ENCODE data around the gene SLC12A7. TPM values are rescaled to one million over a fixed set of nuclear protein-coding genes. Genes with fewer than 3 reads are reported as not detected.
A peak's percentile ranks its signal among the peaks of the same experiment; 100 is the strongest.

The SLC12A7 gene
- total RNA-seq, 1 experiment from 2014 or later, result 207 TPM

- no peak overlapping the region for H3K4me3 ChIP-seq
- H3K27me3 ChIP-seq (ENCODE audit: insufficient read depth, low read depth), result peaks cover 45% of the 10 kb centered on the region
- H4K20me1 ChIP-seq (ENCODE audit: insufficient read depth), result no peaks in the 10 kb centered on the region
- no peaks in the 10 kb centered on the region for H3F3A ChIP-seq (ENCODE audit: insufficient read depth, low read depth)
- H3K36me3 ChIP-seq (ENCODE audit: low read depth), result no peaks in the 10 kb centered on the region
- H3K79me2 ChIP-seq (ENCODE audit: low read depth), result no peaks in the 10 kb centered on the region
- POLR2A ChIA-PET (ENCODE audit: unreplicated experiment), result no interaction called here
- no peaks in the 10 kb centered on the region for H3K9me2 ChIP-seq (ENCODE audit: insufficient read depth)
- no peak overlapping the region for H2AFZ ChIP-seq
- BruUV-seq (replicated peaks), result no TSS peak
- intact Hi-C loops (cut with micrococcal nuclease; ENCODE audit: unreplicated experiment), result no loop called here
- TF ChIP-seq EZH2 (IDR thresholded peaks at IDR 0.05; ENCODE audit: low read depth) (no peak), CTCF (conservative IDR thresholded peaks at IDR 0.05) (no peak)
- no peaks in the 10 kb centered on the region for H3K4me1 ChIP-seq (replicated peaks; ENCODE audit: insufficient read depth)
- DNase-seq, result peak in 1 of 2 experiments; percentile 3
- H3K9me3 ChIP-seq (ENCODE audit: insufficient read depth, low read depth), result no peaks in the 10 kb centered on the region
- no peak overlapping the region for H3K4me2 ChIP-seq
- CTCF ChIA-PET, result interaction anchor here (1.1 kb wide), 1 partner anchor 10 kb away, joined by 4 read pairs; no protein-coding TSS in a partner anchor
- H3K27ac ChIP-seq, result no peak overlapping the region
These were observed 90.5 kb downstream of the SLC12A7 start for GRCh38 chr5:1021136-1021968.

- no peak overlapping the region for H3K27ac ChIP-seq
- peak in 1 of 2 experiments; percentile 9 for DNase-seq
- no peaks in the 10 kb centered on the region for H3K4me1 ChIP-seq (replicated peaks; ENCODE audit: insufficient read depth)
- H3K9me3 ChIP-seq (ENCODE audit: insufficient read depth, low read depth), result no peaks in the 10 kb centered on the region
- intact Hi-C loops (cut with micrococcal nuclease; ENCODE audit: unreplicated experiment), result no loop called here
- ChIA-PET POLR2A (ENCODE audit: unreplicated experiment) (no interaction called here), CTCF (interaction anchor here (0.6 to 1.1 kb wide), 3 partner anchors 9 to 504 kb away, joined by 4 to 6 read pairs (median 6); no protein-coding TSS in a partner anchor)
- H3K27me3 ChIP-seq (ENCODE audit: insufficient read depth, low read depth), result peaks cover 53% of the 10 kb centered on the region
- H3K4me2 ChIP-seq, result no peak overlapping the region
- no peaks in the 10 kb centered on the region for H3K9me2 ChIP-seq (ENCODE audit: insufficient read depth)
- TF ChIP-seq EZH2 (IDR thresholded peaks at IDR 0.05; ENCODE audit: low read depth) (no peak), CTCF (conservative IDR thresholded peaks at IDR 0.05) (no peak)
- H4K20me1 ChIP-seq (ENCODE audit: insufficient read depth), result no peaks in the 10 kb centered on the region
- H2AFZ ChIP-seq, result no peak overlapping the region
- no TSS peak for BruUV-seq (replicated peaks)
- H3K79me2 ChIP-seq (ENCODE audit: low read depth), result no peaks in the 10 kb centered on the region
- H3F3A ChIP-seq (ENCODE audit: insufficient read depth, low read depth), result no peaks in the 10 kb centered on the region
- no peaks in the 10 kb centered on the region for H3K36me3 ChIP-seq (ENCODE audit: low read depth)
- no peak overlapping the region for H3K4me3 ChIP-seq
These were observed 91.4 kb downstream of the SLC12A7 start for GRCh38 chr5:1020452-1020961.

GRCh38 chr5:1019001-1019905 lies 92.6 kb downstream of the SLC12A7 start:
- TF ChIP-seq EZH2 (IDR thresholded peaks at IDR 0.05; ENCODE audit: low read depth) (no peak), CTCF (conservative IDR thresholded peaks at IDR 0.05) (no peak)
- BruUV-seq (replicated peaks), result no TSS peak
- intact Hi-C loops (cut with micrococcal nuclease; ENCODE audit: unreplicated experiment), result no loop called here
- Histone ChIP-seq H3K4me2 (no peak overlapping the region), H3K9me3 (ENCODE audit: insufficient read depth, low read depth) (no peaks in the 10 kb centered on the region), H3K27ac (no peak overlapping the region), H3K79me2 (ENCODE audit: low read depth) (no peaks in the 10 kb centered on the region), H2AFZ (no peak overlapping the region), H3K4me3 (no peak overlapping the region), H3K36me3 (ENCODE audit: low read depth) (no peaks in the 10 kb centered on the region), H3F3A (ENCODE audit: insufficient read depth, low read depth) (no peaks in the 10 kb centered on the region), H4K20me1 (ENCODE audit: insufficient read depth) (no peaks in the 10 kb centered on the region), H3K27me3 (ENCODE audit: insufficient read depth, low read depth) (peaks cover 66% of the 10 kb centered on the region), H3K4me1 (replicated peaks; ENCODE audit: insufficient read depth) (no peaks in the 10 kb centered on the region), H3K9me2 (ENCODE audit: insufficient read depth) (no peaks in the 10 kb centered on the region)
- ChIA-PET CTCF (interaction anchor here (0.6 to 1.2 kb wide), 3 partner anchors 12 to 116 kb away, joined by 6 to 7 read pairs (median 6); no protein-coding TSS in a partner anchor), POLR2A (ENCODE audit: unreplicated experiment) (no interaction called here)
- DNase-seq, result no peak

Data from PC-9 (cell line).